Measurements from ENCODE around the gene TRAIP.

Gene TRAIP

GRCh38 chr3:49813497-49814174 lies 42.7 kb downstream of the TRAIP start, which contains the start of gene UBA7:
Gene UBA7, minus strand, starts transcription at chr3:49813953. Its CDS starts 166 bp downstream, at chr3:49813787.
- DNase-seq = peak; percentile 19

- no peak for DNase-seq
These were observed 43.4 kb downstream of the TRAIP start for GRCh38 chr3:49812916-49813496.

- DNase-seq = no peak
These were observed 48.8 kb downstream of the TRAIP start for GRCh38 chr3:49807431-49808114.

- DNase-seq = no peak
These were observed 49.5 kb downstream of the TRAIP start for GRCh38 chr3:49806850-49807249.

- DNase-seq = no peak
These were observed 50.3 kb downstream of the TRAIP start for GRCh38 chr3:49805897-49806701.

GRCh38 chr3:49805367-49805782 lies 51.0 kb downstream of the TRAIP start:
- no peak for DNase-seq

- DNase-seq = no peak
These were observed 52.0 kb downstream of the TRAIP start for GRCh38 chr3:49804141-49805041.

- peak; percentile 43 for DNase-seq
These were observed 52.8 kb downstream of the TRAIP start for GRCh38 chr3:49803465-49804140.

GRCh38 chr3:49802719-49803464 lies 53.5 kb downstream of the TRAIP start, which contains the start of gene INKA1:
Gene INKA1, plus strand, starts transcription at chr3:49803261. Its CDS starts 132 bp downstream, at chr3:49803393.
- peak; percentile 82 for DNase-seq

- DNase-seq = no peak
These were observed 55.2 kb downstream of the TRAIP start for GRCh38 chr3:49801160-49801559.

- peak; percentile 41 for DNase-seq
These were observed 56.6 kb downstream of the TRAIP start, which contains the start of gene CDHR4 for GRCh38 chr3:49799761-49800160. Gene CDHR4, minus strand, starts transcription at chr3:49799873. Its CDS starts 61 bp downstream, at chr3:49799812.

GRCh38 chr3:49799105-49799504 lies 57.3 kb downstream of the TRAIP start:
- no peak for DNase-seq

GRCh38 chr3:49794926-49795905 lies 61.1 kb downstream of the TRAIP start:
- DNase-seq = no peak

- DNase-seq = no peak
These were observed 61.9 kb downstream of the TRAIP start for GRCh38 chr3:49794431-49794830.

- no peak for DNase-seq
These were observed 62.8 kb downstream of the TRAIP start for GRCh38 chr3:49793486-49794085.

- DNase-seq = no peak
These were observed 63.8 kb downstream of the TRAIP start for GRCh38 chr3:49792371-49793150.

- DNase-seq = no peak
These were observed 64.8 kb downstream of the TRAIP start for GRCh38 chr3:49791571-49791970.
